HUDEP-2 (cell line): Measurements from ENCODE around the gene BICC1.

ENCODE experiments used
- DNase-seq, 76 experiments: peaks; one replicate each; lab custom pipeline; 2025; ENCODE audit not compliant: unreplicated experiment in 76 of 76; lab: John Stamatoyannopoulos, UW

BICC1 gene

DNA sequence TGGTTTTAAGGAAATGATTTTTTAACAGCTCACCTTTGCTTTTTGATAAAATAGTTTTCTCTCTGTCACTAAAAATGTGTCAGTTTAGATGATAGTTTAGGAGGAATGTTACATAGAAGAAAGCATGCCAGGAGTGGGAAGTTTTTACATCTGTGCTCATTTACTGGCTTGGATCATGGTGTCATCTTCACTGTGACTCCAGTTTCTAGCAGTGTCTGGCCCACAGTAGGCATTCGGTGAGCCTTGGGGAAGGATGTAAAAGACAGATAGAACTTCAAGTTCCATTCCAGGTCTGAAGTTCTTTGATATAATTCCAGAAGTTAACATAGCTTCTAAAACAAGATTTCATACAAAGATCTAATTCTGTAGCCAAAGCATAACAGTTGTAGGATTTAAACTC, 259.2 kb downstream of the BICC1 start:
- no peak for DNase-seq

DNA sequence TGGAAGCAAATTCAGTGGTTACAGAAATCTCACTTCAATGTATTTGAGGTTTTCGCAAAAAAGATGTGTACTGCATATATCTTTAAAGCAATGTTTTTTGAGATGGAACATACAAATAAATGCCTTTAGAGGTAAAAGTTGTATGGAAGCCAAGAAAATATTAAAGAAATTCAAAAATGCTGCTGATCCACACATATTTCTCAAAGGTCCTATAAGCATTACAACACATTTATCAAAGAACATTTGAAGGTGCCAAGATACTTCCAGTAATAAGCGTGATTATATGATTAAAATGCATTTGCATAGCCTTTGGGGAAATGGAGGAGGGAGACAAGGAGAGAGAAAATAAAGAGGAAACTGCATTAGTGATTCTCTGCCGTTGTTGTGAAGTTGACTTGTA, 260.1 kb downstream of the BICC1 start:
- DNase-seq, result no peak

DNA sequence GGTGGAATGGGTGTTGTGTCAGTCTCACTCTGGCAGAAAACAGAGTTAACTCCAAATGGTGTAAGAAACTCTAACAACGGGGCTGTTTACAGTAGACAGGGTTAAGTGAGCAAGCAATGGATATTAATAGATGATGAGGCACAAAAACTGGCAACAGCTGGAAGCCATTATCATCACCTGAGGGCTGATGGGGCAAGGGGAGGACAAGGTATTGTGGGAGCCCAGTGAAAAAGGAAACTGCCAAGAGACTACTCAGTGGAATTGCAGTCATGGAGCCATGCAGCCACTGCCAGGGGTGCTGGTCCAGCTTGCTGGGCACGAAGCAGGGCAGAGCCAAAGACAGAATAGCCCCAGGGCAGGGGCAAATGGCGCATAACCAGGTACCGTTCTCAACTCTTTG, 260.7 kb downstream of the BICC1 start:
- DNase-seq, result no peak

DNA sequence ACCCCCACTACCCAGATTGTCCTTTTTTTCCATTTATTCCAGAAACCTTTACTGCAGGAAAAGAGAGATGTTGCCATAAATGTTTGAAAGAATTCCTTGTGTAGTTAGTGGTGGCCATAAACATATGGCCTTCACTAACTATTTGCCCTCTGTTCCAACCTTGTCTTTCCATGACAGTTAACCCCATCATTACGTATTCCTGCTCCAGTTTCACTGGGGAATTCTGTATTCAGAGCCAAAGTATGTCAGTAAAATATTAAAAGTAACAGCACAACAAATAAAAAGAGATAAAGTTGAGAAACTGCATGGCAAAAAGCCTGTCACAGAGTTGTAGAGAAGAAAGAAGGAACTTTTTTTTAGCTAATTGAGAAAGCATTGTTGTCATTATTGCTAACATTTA, 261.3 kb downstream of the BICC1 start:
- no peak for DNase-seq

DNA sequence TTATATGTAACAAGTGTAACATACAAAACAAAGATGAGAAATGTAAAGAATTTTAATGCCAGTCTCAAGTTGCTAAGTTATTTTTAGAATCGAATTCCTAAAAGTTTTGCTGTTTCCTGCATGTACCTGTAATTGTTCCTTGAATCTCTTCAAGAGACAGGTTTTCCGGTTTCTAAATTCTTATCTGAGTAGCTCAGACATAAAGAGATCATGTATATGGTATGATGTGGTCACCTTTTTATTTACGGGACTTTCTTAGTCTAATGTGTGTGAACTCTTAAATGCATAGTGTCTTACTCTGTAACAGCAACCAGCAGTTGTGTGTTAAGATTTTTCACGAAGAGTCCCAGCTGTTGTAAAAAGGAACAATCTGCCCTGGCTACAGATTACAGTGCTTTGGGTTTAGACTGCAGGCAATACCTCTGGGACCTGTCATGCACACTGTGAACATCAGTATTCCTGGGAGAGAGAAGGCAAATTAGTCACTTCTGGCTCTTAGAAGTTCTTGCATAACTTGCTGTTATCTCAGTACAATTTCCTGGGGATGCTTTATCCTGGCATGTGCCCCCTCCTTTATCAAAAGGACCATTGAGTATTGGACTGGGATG, 263.4 kb downstream of the BICC1 start:
- no peak for DNase-seq

DNA sequence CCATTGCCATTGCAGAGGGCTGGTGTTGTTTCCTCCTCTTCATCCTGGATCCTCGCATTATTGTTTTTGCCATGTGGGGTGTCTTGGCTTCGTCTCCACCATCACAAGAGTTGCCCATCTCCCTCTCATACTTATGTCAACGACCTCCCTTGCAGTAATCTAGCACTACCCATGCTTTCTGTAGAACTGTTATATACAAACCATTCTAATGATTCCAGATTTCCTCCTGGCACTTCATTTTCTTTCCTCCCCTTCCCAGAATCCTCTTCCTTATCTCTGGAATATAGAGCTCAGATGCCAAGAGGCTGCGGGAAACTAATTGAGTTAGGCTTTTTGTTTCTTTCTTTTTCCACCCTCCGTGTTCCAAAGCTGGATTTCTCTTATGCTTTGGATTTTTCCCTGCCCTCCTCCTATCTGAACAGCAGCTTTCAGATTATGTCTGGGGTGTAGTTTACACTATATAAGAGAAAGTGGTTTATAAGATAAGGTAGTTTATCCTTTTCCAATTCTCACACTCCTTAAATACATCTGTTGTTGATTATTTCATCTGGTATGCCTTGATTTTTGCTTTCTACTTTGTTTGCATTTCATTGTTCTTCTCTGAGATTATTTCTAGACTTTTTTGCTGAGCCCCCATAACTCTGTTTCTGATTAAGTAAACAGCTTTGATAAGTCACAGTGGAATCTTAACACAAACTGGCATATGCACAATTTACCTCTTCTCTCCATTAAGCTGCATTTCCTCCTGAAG, 264.1 kb downstream of the BICC1 start:
- DNase-seq, result no peak

DNA sequence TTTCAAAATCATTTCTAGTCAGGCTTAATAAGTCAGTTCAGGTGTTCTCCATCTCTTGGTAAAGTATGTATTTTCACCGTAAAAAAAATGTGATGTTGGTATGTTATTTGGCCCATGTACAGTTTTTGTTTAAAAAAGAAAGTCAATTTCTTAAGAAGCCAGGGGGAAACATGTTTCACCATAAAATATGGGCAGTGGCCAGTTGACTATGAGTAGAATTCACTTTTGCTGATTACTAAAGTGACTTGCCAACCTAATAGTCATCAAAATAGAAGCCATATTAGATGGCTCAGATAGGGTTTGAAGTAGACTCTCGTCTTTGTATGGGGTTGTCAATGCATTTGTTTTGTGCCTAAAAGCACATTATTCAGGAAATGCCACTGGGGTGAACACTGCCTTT, 266.3 kb downstream of the BICC1 start:
- no peak for DNase-seq

DNA sequence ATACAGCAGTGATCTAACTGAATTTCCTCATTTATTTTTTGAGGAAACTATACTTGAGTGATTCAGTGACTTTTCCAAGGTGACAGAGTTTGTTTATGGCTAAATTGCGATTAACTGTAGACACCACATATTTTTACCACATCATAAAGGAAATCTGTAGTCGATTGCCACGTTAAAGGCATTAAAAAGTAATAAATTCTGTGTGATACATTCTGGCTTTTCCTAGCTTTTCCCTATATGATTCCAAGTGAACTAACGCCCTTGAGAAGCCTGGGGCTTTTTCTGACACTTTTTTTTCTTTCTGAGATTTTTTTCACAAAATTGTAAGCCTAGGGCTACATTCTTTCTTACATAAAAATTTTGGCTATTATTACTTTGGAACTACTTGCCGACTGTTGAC, 266.9 kb downstream of the BICC1 start:
- DNase-seq, result no peak

DNA sequence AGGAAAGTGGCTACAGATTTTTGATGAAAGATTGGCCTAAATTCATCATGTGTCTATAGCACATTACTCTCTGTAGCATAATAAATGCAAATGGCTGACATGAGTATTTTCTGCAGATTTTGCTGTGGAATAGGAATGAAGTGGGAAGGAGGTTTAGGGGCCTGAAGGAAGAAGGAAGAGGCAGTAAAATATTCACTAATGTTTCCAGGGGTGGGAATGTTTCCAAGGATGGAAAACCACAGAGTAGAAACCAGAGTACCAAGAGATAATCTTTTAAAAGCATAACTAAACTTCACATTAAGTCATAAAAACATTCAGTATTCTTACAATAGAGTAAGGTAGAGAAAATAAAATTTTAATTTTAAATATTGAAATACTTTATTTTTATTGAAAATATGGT, 267.8 kb downstream of the BICC1 start:
- no peak for DNase-seq

DNA sequence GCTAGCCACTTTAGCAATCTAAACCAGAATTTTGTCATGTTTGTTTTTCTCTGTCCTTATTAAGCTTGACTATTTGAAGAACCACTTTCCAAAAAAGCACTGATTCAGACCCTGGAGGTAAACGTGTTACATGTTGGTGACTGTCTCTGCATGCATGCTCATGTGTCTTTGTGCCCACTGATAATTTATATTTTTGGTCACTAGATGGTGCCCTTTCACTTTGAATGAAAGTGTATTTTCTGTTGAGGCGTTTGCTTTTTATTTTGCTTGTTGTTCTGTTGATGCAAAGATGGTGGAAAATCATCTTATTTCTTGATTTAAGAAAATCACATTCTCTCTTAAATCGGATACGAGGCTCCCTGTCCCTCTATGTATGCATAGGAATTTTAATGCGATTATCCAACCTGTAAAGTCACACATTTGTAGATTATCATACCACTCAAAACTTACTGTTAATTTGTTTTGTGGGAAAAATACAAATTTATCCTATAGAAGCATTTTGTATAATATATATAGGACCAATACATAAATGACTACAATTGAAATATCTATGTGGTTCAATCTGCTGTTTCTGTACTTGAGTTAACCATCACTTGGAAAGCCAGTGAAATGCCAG, 269.3 kb downstream of the BICC1 start:
- peak in 21 of 76 experiments; percentile 1 to 23 (median 7) for DNase-seq

DNA sequence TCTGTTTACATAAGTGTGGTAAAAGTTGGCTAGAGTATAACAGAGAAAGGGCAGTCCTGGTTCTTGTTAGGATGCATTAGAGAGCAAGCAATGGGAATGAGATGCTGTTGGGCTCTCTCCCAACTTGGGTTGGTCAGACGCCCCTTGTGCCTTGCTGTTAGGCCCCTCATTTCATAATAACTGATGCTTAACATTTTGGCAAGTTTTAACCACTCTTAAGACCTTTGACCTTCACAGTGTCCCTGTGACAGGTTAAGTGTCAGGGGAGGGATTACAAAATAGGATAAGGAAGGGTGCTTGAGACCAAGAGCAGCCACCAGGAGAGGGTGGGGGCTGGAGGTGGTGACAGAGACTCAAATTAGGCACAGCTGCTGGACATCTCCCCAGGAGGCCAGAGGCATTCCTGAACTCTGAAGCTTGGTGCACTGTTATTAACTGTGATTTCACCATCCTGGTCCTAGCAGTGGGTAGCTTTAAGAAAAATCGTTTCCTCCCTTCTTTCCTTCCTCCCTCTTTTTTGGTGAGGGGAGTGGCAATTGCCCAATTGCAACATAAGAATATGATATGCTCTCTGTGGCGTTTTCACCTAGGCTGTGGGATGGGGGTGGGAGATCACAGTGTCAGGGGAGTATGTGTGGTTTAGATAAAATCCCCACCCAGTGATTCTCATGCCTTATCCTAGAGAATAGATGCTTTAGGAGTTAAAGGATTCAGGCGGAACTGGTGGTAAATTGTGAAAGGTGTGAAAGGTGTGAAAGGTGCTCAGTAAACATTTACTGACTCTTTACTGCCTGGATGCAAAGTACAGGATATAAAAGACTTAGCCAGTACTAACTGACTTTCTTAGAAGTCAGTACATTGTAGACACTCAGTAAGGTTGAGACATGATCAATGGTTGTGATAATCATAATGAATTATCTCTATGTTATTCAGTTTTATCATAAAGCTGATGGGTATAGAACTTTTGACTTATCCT, 270.5 kb downstream of the BICC1 start:
- no peak for DNase-seq

DNA sequence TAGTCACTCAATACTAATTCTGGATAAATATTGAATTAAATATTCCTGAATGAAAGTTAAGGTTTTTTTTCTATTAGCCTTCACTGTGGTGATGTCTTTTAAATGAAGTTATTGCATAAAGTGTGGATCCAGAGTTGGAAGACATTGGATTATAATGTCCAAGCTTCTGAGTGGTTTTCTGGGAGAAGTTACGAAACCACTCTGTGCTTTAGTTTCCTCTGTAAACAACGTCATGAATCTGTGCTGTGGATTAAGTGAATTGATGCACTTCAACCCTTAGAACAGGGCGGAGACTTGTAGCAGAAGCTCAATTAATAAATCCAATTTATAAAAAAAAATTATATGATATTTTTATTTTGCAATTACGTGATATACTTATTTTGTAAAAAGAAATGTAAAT, 271.7 kb downstream of the BICC1 start:
- no peak for DNase-seq

DNA sequence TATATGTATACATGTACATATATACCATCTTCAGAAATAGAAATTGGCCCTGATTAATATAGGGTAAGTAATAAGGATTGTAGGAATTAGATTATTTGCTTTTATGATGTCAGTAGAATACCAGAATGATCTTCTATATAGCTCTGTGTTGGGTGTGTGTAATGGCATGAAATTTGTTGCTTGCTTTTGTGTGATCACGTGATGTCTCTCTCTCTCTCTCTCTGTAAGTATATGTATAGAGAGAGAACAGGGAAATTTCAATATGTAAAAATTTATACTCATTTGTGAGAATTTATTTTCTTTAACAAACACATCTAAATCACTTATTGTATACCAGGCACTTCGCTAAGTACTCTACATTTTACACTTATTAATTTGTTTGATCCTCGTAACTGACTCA, 272.7 kb downstream of the BICC1 start:
- DNase-seq, result no peak

DNA sequence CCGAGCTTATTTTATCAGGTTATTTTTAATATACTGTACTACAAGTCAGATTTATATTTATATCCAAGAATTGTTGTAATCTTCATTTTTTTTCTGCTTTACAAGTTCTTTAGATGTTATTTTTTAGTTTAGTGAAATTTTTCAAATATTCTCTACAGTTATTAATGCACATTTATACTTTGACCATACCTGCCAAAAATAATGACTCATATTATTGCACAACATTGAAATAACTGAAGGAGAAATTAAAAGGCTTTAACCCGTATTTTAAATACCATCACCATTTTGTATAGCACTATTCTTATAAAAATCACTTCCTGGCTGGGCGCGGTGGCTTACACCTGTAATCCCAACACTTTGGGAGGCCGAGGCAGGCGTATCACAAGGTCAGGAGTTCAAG, 278.5 kb downstream of the BICC1 start:
- DNase-seq, result no peak

DNA sequence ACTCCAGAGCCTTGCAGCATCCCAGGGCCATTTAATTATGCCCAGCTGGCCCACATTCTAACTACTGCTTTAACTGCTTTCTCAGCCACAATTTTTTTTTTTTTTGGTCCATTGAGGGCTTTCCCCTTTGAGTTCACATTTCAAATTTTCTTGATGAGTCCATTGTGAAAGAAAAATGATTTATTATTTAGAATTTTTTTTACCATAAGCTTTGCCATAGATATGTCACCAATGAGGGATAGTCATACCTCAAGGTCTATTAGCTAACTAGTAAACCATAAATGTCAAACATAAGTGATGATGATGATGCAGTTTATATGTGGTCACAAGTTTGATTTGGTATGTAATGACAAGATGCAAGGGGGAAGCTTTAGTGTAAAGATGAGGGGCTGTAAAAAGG, 282.9 kb downstream of the BICC1 start:
- no peak for DNase-seq

DNA sequence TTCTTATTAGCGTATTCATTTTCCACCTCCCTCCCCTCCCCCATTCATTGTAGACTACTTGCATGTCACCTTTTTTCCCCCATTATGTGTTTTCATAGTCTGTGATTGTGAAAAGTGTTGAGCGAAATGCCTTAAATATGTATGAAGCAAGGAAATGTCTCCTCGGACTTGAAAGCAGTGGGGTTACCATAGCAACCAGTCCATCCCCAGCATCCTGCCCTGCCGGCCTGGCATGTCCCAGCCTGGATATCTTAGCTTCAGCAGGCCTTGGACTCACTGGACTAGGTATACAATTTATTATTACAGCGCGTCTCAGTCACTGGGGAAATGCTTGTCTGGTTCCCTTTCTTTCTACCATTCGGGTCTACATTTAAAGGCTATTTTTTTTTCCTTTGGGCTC, 283.6 kb downstream of the BICC1 start:
- no peak for DNase-seq

DNA sequence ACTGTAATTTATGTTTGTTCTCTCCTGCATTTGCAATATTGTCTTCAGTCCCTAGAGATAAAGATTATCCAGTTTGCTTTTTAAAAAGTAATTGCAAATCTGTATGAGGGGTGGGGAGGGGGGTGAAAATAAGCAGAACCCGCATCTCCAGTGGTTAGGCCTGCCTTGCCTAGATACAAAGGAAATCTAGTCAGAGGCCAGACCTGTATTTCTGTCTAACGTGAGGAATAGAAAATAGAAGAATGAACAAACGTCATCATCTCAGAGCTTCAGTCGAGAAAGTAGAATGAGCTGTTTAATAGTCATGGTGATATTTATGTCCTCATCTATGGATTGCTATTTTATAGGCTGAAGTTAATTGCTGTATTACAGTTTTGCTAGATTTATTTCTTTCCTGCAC, 284.2 kb downstream of the BICC1 start:
- DNase-seq, result no peak

DNA sequence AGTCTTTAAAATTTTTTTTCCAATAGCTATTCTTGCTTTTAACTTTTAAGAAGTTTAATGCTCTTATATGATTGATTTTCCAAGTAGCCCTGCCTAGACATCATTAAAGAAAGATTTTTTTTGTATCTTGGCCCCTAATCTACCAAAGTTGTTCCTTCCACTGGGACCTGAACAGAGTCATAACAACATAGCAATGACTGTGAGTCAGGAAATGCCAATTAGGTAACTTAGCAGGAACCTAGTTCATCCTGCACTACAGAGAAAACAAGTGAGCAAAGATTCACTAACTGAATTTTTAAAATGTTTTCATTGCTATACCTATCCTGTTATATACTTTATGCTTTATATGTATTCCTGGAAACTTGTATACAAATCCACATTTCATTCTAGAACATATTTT, 284.7 kb downstream of the BICC1 start:
- no peak for DNase-seq

DNA sequence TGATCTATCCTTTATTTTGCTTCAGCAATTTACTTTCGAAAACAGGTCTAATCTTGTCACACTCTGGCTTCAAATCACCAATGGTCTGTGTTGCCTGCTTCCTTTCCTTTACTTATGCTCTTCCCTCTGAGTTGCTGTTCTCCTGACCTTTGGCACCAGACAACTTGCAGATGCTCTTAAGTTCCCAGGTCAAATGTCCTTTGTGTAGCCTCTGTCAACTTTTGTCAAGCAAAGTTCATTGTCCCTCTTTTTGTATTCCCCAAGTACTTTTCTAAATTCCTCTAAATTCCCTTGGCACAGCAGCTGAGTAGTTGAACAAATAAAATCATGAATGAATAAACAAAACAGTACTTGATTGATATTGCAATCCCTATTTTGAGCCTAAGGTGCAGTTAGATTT, 289.4 kb downstream of the BICC1 start:
- no peak for DNase-seq

DNA sequence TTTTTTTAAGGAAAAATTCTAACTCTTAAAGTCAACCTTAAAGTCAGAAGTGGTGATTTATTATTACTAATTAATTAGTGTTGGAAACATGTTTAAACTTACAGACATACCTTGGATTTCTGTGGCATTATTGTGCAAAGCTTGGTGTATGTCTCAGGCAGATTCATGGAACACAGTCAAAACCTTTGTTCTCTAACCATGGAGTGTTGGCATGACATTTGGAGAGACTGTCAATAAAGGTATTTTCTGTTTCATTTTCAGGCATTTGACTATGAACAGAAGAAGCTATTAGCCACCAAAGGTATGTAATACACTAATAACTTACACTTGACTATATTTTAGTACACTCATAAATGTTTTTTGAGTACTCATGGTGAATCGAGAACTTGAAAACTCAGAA, 293.7 kb downstream of the BICC1 start:
- DNase-seq, result no peak

DNA sequence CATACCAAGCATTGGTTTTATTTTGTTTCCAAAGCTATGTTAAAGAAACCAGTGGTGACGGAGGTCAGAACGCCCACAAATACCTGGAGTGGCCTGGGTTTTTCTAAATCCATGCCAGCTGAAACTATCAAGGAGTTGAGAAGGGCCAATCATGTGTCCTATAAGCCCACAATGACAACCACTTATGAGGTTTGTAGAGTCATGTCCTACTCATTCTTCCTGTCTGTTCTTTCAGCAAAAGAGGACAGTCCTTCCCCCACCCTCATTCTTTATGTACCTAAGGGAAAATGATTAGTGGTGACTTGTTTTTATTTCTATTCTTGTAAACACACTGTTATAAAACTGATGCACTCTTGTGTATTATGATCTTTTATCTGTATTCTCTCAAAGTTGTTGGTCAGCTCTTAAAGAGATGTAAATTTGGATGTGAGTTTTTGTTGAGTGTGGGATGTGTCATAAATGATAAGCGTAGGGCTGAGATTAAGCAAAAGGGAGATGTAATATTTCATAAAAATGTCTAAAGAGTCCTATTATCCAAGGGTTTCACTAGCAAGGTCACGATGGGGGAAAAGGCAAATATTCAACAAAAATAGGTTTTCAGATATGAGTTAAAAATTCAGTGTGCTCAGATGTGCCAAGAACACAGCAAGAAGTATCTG, 294.4 kb downstream of the BICC1 start:
- DNase-seq, result no peak
